Activated B cell treated with CpG ODN at 0.5 μM for 24 hours (primary cell): ENCODE measurements around the gene IL16. TPM values are rescaled to one million over a fixed set of nuclear protein-coding genes. Genes with fewer than 3 reads are reported as not detected.
A peak's percentile ranks its signal among the peaks of the same experiment; 100 is the strongest.

Source experiments
- ATAC-seq: fragments of 200-7000 bp; cut with Tn5 transposase; one replicate; pipeline ENCODE4 v1.10.0; 2021; ENCODE audit warnings: low read depth, mild to moderate bottlenecking, moderate library complexity
- CTCF ChIA-PET: fragments of 350-600 bp; sonication (Branson Sonifier 250); formaldehyde crosslinking; loops from one replicate; lab custom pipeline; 2021; ENCODE audit warnings: antibody characterized with exemption; lab: Charles Lee
- POLR2A ChIA-PET: fragments of 350-600 bp; sonication (Branson Sonifier 250); formaldehyde crosslinking; loops from one replicate; lab custom pipeline; 2021; ENCODE audit warnings: antibody characterized with exemption; lab: Charles Lee
- DNase-seq: peaks from one replicate; pipeline ENCODE4 v3.0.0; 2022
- H3K27ac Mint-ChIP-seq: one replicate; pipeline ENCODE4 v1.8.0; 2020; ENCODE audit warnings: mixed read lengths
- H3K27me3 Mint-ChIP-seq: one replicate; pipeline ENCODE4 v1.8.0; 2021; ENCODE audit warnings: mixed read lengths
- H3K36me3 Mint-ChIP-seq: one replicate; pipeline ENCODE4 v1.8.0; 2021; ENCODE audit warnings: low read depth, mixed read lengths
- H3K4me1 Mint-ChIP-seq: one replicate; pipeline ENCODE4 v1.8.0; 2021; ENCODE audit warnings: mixed read lengths
- H3K4me3 Mint-ChIP-seq: one replicate; pipeline ENCODE4 v1.8.0; 2020; ENCODE audit warnings: mild to moderate bottlenecking, mixed read lengths
- H3K9me3 Mint-ChIP-seq: one replicate; pipeline ENCODE4 v1.8.0; 2020; ENCODE audit warnings: mixed read lengths
- intact Hi-C: fragments of 100-400 bp; cut with micrococcal nuclease; formaldehyde crosslinking; loops from one replicate; pipeline ENCODE4 v1.15.1; 2024
- total RNA-seq: library from RNA; stranded (reverse); gene quantifications from 2 replicates; pipeline ENCODE4 v1.2.3, GENCODE V29; 2022
- TF ChIP-seq, protein P1 (sequence below): fragments of 200-600 bp; IDR thresholded peaks from one replicate; pipeline ENCODE4 v1.8.0; 2022; ENCODE audit warnings: antibody characterized with exemption, mild to moderate bottlenecking

IL16 gene
- total RNA-seq, 1 donor from 2014 or later = 206 TPM

DNA sequence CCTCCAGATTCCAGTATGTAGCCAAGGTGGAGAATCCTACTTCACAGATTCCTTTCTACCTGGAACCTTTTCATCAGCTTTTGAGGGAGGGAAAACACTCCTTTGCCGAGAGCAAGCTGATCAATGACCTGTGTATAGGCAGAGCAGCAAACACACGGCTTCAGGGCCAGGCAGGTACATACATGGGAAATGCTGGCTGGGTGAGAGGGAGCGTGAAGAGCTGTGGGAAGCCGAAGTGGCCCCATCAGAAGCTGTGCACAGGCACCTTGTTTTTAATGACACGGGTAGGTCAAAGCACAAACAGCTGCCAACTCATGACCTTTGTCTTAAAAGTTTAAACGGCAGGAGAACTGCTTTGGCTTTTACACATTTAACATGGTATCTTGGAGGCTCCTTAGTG lies 101.9 kb downstream of the IL16 start:
- POLR2A ChIA-PET = interaction anchor here (1.0 to 14.9 kb wide), 8 partner anchors 2 to 299 kb away, joined by 3 to 631 read pairs (median 6); partner anchors contain the start of gene STARD5
- TF ChIP-seq, protein P1, sequence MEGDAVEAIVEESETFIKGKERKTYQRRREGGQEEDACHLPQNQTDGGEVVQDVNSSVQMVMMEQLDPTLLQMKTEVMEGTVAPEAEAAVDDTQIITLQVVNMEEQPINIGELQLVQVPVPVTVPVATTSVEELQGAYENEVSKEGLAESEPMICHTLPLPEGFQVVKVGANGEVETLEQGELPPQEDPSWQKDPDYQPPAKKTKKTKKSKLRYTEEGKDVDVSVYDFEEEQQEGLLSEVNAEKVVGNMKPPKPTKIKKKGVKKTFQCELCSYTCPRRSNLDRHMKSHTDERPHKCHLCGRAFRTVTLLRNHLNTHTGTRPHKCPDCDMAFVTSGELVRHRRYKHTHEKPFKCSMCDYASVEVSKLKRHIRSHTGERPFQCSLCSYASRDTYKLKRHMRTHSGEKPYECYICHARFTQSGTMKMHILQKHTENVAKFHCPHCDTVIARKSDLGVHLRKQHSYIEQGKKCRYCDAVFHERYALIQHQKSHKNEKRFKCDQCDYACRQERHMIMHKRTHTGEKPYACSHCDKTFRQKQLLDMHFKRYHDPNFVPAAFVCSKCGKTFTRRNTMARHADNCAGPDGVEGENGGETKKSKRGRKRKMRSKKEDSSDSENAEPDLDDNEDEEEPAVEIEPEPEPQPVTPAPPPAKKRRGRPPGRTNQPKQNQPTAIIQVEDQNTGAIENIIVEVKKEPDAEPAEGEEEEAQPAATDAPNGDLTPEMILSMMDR = no peak
- ATAC-seq = no peak
- Mint-ChIP-seq H3K36me3 (peaks cover 95% of the 10 kb centered on the region), H3K27me3 (no peaks in the 10 kb centered on the region), H3K4me3 (peak overlapping the region; percentile 99), H3K27ac (peak overlapping the region; percentile 99), H3K9me3 (no peaks in the 10 kb centered on the region), H3K4me1 (peaks cover 98% of the 10 kb centered on the region)
- DNase-seq = no peak
- CTCF ChIA-PET = interaction anchor here (0.9 to 5.2 kb wide), 3 partner anchors 13 to 32 kb away, joined by 3 to 51 read pairs (median 5); no protein-coding TSS in a partner anchor
- intact Hi-C loops = loop anchor here (10.0 kb wide), 1 partner anchor 1324 kb away; the partner anchor contains the start of gene BCL2A1

DNA sequence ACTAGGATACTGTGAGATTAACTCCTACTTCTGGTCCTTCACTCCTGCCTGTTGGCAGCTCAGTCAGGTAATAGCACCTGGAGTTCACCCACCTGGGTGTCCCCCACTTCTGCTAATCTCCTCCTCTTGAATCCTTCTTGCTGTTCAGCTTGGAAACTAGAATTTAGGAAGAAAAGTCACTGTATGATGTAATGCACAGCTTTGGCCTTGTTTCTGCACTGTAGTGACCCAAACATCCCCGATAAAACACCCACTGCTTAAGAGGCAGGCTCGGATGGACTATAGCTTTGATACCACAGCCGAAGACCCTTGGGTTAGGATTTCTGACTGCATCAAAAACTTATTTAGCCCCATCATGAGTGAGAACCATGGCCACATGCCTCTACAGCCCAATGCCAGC lies 102.5 kb downstream of the IL16 start:
- H3K9me3 Mint-ChIP-seq = no peaks in the 10 kb centered on the region
- DNase-seq (no peak), ATAC-seq (no peak)
- peaks cover 98% of the 10 kb centered on the region for H3K4me1 Mint-ChIP-seq
- intact Hi-C loops = loop anchor here (10.0 kb wide), 1 partner anchor 1324 kb away; the partner anchor contains the start of gene BCL2A1
- TF ChIP-seq, protein P1 = no peak
- CTCF ChIA-PET = interaction anchor here (0.8 to 5.2 kb wide), 4 partner anchors 12 to 33 kb away, joined by 3 to 51 read pairs (median 4); no protein-coding TSS in a partner anchor
- peak overlapping the region; percentile 99 for H3K4me3 Mint-ChIP-seq
- no peaks in the 10 kb centered on the region for H3K27me3 Mint-ChIP-seq
- H3K27ac Mint-ChIP-seq = peak overlapping the region; percentile 99
- POLR2A ChIA-PET = interaction anchor here (0.7 to 14.9 kb wide), 10 partner anchors 3 to 309 kb away, joined by 3 to 631 read pairs (median 4); partner anchors contain the start of genes MESD and STARD5
- peaks cover 96% of the 10 kb centered on the region for H3K36me3 Mint-ChIP-seq

DNA sequence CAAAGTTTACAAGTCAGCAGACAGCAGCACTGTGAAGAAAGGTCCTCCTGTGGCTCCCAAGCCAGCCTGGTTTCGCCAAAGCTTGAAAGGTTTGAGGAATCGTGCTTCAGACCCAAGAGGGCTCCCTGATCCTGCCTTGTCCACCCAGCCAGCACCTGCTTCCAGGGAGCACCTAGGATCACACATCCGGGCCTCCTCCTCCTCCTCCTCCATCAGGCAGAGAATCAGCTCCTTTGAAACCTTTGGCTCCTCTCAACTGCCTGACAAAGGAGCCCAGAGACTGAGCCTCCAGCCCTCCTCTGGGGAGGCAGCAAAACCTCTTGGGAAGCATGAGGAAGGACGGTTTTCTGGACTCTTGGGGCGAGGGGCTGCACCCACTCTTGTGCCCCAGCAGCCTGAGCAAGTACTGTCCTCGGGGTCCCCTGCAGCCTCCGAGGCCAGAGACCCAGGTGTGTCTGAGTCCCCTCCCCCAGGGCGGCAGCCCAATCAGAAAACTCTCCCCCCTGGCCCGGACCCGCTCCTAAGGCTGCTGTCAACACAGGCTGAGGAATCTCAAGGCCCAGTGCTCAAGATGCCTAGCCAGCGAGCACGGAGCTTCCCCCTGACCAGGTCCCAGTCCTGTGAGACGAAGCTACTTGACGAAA lies 103.1 kb downstream of the IL16 start:
- ATAC-seq = no peak
- POLR2A ChIA-PET = interaction anchor here (0.7 to 14.9 kb wide), 10 partner anchors 4 to 310 kb away, joined by 3 to 631 read pairs (median 6); partner anchors contain the start of genes MESD and STARD5
- CTCF ChIA-PET = interaction anchor here (0.8 to 5.2 kb wide), 3 partner anchors 12 to 34 kb away, joined by 3 to 51 read pairs (median 5); no protein-coding TSS in a partner anchor
- DNase-seq = no peak
- Mint-ChIP-seq H3K27me3 (no peaks in the 10 kb centered on the region), H3K36me3 (peaks cover 99% of the 10 kb centered on the region), H3K9me3 (no peaks in the 10 kb centered on the region), H3K27ac (peak overlapping the region; percentile 99), H3K4me3 (peak overlapping the region; percentile 99), H3K4me1 (peaks cover 98% of the 10 kb centered on the region)
- intact Hi-C loops = loop anchor here (10.0 kb wide), 1 partner anchor 1325 kb away; the partner anchor contains the start of gene BCL2A1
- TF ChIP-seq, protein P1 = no peak

DNA sequence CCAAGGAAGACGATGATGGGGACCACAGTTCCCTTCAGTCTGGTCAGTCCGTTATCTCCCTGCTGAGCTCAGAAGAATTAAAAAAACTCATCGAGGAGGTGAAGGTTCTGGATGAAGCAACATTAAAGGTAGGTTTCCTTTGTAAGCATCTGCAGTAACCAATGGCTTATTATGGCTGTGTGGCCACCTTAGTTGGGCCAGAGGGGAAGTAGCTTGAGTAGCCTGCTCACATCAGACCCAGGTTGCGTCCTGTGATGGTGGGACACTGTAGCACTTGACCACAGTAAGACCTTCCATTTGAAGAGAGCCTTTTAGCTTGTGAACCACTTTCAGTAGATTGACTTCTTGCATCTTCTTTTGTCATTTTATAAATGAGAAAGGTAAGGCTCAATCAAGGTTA lies 104.7 kb downstream of the IL16 start:
- no peak for ATAC-seq
- Mint-ChIP-seq H3K4me1 (peaks cover 97% of the 10 kb centered on the region), H3K27me3 (no peaks in the 10 kb centered on the region), H3K4me3 (peak overlapping the region; percentile 99), H3K9me3 (no peaks in the 10 kb centered on the region), H3K27ac (peak overlapping the region; percentile 99), H3K36me3 (peaks cover 100% of the 10 kb centered on the region)
- ChIA-PET POLR2A (interaction anchor here (0.8 to 14.9 kb wide), 20 partner anchors 4 to 310 kb away, joined by 3 to 631 read pairs (median 5); partner anchors contain the start of genes STARD5 and TLNRD1), CTCF (interaction anchor here (0.8 to 5.2 kb wide), 12 partner anchors 9 to 99 kb away, joined by 3 to 51 read pairs (median 5); partner anchors contain the start of gene STARD5)
- DNase-seq = no peak
- TF ChIP-seq, protein P1 = no peak
- intact Hi-C loops = no loop called here
